HG03575 (cell line): ENCODE data around the gene ADO.

ENCODE experiments used
- ATAC-seq: cut with Tn5 transposase; IDR thresholded peaks from one replicate; pipeline ENCODE4 v1.9.1; 2021; ENCODE audit not compliant: unreplicated experiment, insufficient number of reproducible peaks, low FRiP score; ENCODE audit errors: extremely low read depth

Gene ADO

DNA sequence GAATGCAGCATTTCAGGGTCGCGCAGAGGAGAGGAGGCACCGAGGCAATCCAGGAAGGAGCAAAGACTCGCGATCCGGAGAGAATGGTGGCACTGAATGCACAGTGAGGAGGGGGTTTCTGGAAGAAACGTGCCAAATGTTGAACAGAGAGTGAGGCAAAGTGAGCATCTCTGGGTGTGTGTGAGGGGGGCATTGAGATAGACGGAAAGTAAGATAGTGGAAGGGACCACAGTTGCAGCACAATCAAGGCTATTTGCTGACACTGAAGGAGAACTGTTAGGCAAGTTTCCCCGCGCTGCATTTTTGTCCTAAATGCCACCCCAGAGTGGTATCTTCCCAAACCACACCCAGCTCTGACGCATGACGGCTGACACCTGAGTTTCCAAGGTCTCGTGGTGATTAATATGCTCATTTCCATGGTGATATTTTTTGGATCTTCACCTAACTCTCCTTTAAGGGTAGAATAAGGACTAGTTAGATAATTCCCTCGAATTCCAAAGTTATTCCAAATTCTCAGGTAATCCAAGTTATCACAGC is 14.4 kb upstream of the ADO start:
- ATAC-seq: no peak

DNA sequence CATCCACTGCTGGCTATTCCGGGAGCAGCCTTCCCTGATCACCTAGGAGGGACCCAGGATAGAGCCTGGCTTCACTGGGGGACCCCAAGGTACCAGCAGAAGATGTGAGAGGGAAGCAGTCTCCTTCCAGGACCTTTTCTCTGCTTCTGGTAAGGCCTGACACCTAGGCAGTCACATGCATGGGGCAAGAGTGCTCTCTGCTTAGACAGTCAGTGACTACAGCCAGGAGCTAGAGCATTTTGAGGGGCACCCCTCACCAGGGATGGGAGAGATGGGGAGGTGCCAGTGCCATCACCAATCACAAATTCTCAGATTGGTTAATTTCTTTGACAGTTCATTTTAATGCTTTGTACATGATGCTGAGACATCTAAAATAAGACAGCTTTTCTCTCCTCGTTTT is 13.9 kb upstream of the ADO start:
- ATAC-seq: no peak

DNA sequence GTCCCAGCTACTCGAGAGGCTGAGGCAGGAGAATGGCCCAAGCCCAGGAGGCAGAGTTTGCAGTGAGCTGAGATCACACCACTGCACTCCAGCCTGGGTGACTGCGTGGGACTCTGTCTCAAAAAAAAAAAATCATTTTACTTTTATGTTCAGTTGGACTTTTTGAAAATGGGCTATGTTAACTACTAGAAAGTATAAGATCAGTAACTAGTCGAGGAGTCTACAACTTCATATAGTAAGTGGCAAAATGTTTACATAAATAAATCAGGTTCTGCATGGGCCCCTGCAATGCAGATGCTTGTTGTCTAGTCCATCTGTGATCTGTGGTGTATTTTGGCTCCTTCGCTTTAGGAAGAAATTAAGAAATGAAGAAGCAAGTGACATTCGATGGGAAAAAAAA is 12.3 kb upstream of the ADO start:
- ATAC-seq: no peak

DNA sequence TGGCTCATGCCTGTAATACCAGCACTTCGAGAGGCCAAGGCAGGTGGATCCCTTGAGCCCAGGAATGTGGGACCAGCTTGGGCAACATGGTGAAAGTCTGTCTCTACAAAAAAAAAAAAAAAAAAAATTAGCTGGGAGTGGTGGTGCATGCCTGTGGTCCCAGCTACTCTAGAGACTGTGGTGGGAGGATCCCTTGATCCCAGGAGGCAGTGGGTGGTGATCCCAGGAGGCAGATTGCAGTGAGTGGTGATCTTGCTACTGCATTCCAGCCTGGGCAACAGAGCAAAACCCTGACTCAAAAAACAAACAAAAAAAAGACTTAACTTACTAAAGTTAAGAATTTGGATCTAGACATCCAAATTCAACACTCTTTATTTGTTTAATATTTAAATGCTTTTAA is 10.2 kb upstream of the ADO start:
- ATAC-seq: no peak

DNA sequence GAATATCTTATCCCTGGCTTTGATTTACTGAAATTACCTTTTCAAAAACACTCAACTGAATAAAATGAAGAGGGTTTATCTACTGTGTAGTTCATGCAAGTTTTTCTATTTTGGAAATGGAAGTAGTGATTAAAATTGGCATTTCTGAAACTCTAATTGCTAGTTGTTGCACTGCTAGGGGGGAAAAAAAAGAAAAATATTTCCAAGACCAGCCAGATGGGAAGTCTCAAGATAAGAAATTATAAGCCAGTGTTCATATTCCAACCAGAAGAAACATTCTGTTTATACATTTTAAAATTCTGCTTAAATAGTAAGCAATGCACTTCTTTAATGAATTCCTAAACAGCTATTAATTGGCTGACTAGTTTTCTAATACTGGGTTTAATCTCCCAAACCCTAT is 9.4 kb upstream of the ADO start:
- no peak for ATAC-seq

DNA sequence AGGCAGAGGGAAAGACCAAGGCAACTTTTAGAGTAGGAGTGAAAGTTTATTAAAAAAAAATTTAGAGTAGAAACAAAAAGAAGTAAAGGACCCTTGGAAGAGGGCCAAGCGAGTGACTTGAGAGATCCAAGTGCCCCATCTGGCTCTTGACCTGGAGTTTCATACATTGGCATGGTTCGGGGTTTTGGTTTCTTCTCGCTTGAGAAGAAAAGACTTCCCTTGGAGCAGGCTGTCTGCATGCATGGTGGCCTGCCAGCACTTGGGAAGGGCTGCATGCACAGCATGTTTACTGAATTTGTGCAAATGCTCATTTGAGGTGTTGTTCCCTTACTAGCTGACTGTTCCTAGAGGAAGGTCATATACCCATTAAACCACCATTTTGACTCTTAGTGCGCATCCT is 8.8 kb upstream of the ADO start:
- no peak for ATAC-seq

DNA sequence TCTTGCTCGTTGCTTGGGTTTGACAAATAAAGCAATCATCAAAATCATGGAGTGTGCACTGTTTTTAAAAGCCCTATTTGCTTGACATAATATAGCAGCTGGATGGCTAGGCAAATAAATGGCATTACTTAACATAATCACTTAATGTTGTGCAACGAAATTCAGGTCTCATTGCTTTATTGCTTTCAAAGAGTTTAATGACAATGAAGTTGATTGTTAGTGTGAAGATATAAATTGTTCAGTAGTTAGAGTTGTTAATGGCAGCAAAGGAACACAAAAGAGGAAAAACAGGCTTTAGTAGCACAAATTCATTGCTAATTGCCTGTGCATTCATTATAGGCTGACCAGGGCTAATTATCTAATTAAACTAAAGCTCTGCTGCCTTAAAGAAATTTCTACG is 7.6 kb upstream of the ADO start:
- ATAC-seq: no peak

DNA sequence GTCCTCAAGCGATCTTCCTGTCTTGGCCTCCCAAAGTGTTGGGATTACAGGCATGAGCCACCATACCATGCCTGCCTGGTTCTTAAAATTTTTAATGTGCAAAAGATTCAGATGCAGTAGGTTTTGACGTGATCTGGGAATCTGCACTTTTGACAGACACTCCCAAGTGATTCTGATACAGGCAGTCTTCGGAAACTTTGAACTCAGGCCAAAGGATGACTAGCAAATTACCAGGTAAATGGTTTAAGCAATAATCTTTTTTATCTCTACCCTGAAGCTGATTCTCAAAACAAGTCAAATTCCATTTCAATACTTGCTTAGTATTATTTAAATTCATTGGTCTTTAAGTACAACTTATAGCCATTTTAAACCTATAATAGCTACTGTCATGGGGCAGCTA is 2.6 kb upstream of the ADO start:
- ATAC-seq: no peak

DNA sequence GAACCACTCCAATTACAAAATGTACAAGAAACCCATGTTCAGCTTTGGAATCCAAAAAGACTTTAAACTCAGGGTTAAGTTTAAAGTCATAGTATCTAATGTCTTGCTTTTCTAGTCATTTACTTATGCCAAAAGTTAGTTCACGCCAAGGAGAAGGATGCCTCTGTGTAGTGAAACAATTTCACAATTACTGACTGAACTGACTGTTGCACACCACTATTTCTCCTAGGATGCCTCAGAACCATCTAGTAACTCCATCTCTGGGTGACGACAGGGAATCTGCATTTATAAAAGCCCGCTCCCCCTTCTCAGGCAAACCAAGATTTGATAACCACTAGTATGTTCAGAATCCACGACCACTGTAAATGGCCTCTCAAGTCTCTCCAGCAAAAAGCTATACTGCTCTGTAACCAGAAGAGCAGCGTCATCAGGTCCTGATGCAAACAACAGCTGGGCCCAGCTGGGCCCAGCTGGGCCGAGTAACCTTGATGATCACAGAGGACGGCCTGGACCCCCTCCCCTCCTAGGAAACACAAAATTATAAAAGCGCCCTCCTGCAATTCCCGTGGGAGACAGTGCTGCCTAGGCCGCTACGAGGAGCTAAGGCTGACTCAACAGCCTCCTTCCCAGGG is 680 bp upstream of the ADO start:
- ATAC-seq: no peak

DNA sequence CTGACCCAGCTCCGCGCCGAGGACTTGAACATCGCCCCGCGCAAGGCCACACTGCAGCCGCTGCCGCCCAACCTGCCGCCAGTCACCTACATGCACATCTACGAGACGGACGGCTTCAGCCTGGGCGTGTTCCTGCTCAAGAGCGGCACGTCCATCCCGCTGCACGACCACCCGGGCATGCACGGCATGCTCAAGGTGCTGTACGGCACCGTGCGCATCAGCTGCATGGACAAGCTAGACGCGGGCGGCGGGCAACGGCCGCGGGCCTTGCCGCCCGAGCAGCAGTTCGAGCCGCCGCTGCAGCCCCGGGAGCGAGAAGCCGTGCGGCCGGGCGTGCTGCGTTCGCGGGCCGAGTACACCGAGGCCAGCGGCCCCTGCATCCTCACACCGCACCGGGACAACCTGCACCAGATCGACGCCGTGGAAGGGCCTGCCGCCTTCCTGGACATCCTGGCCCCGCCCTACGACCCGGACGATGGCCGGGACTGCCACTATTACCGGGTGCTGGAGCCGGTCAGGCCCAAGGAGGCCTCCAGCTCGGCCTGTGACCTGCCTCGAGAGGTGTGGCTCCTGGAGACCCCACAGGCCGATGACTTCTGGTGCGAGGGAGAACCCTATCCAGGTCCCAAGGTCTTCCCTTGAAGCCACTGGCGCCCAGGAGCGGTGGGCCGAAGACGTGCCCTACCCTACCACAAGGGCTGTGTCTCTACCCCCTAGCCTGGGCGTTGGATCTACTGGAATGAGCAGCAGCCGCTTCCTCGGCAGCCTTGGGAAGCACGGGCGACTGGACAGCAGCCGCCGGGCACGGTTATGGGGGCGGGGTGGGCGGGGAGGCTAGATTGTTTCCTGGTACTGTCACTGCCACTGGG is 945 bp downstream of the ADO start:
- ATAC-seq: no peak

DNA sequence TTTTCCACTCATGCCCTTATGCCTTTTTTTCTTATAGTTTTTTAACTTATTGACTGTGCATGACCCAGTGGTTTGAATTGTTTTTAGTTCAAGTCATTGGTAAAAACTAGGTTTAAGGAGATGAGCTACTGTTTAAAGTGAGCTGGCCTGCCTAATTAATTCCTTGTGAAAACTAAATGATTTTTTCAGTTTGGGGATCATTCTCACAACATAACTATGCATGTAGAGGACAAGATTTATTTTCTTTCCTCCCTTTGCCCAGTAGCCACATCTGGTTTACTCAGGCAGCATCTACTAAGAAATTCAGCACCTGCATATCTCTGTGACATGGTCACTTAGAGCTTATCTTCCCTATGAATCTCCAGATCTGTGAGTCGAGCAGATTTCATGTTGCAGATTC is 1.7 kb downstream of the ADO start:
- no peak for ATAC-seq

DNA sequence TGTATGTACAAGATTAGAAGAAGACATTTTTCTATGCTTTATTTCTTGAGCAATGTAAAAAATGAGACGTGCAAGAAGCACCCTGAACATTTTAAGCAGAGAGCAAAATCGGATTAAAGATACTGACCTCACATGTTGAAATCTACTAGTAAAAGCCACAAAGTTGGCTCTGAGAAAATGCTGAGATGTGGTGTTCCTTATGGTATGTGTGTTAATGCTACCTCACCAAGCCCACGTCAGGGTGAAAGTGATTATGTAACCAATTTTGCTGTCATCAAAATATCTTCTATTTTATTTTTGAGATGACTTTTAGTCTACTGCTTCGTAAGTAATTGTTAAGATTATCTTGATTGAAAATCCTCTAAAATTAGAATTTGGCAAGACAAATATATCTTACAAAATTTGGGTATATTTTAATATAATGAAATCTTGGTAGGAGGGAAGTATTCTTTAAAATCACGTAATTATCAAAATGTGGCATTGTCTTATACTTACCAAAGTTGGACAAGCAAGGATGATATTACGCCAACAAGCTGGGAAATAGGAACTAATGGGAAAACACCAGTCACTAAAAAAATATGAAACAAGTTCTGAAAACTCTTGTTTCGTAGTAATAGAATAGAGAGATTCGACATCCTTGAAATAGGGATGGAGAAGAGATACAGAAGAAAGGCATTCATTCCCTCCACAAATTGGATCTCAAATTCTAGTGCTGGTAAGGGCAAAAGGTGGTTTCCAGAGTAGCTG is 5.8 kb downstream of the ADO start:
- no peak for ATAC-seq

DNA sequence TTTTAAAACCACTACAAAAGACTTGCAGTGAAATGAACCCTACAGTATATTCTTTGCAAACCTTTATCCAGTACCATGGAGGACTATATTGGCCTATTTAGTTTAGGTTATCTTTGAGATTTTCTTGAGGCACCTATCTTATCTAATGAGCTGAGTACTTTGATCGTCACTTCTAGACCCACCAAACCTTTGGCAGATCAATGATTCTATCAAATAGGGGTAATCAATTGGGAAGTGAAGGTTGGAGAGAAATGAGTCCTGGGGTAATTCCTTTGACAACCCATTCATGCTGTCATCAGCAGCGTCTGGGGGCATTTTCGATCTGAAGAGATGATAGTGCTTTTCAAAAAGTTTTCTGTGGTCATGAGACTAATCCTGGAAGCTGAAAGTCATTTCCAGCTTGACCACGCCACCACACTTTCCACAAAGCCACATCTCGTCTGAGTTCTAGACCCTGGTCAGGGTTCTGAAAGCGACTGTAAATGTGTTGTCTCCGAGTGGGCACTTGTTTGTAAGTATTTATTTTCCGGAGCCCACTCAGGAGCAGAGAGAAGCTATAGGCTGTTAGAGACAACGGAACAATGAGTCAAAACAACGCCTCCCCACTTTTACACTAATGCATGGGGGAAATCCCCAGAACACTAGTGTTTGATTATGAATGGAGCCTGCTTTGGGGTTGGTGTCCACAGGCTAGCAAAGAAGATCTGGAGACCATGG is 6.8 kb downstream of the ADO start:
- ATAC-seq: peak; percentile 40

DNA sequence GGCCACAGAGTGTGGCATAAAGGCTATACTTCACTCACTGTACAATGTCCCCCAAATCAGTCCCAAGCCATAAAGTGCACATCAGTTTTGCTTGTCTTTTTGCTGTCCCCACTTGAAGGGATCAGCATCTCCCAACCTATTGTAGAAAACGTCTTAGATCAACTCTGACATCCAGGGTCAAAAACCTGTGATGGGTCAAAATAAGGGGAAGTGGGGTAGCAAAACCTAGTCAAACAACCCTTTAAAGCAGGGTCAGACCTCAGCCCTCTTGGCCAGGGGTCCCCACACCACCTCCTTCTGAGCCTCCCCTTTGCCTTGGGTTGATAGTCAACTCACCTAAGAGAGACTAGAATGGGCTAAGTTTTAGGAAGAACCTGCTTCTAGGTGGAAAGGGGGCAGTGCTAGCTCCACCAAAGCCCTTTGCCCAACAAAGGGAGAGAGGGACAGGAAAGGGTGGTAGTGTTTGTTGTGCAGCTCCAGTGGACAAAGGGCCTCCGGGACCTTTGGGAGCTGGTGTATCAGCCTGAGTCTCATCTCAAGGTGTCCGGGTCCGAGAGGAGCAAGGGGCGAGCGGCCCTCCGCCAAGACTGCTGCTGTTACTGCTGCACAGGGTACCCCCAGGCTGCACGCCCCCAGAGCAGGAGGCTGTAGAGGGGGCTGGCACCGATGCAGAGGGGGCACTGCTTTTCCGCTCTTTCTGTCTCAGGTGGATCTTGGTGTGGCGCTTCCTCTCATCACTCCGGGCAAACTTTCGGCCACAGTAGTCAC is 8.3 kb downstream of the ADO start:
- no peak for ATAC-seq

DNA sequence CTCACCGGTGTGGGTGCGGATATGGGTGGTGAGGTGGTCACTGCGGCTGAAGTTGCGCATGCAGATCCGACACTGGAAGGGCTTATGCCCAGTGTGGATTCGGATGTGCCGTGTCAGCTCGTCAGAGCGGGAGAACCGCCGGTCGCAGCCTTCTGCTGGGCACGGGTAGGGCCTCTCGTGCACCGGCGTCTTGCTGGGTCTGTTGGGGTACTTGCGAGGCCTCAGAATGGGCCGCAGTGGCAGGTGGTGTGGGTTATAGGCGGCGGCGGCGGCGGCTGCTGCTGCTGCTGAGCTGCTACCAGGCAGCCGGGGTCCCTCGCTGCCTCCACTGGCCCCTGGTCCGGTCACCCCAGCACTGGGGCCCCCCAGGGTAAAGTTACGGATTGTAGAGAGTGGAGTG is 8.9 kb downstream of the ADO start:
- ATAC-seq: no peak

DNA sequence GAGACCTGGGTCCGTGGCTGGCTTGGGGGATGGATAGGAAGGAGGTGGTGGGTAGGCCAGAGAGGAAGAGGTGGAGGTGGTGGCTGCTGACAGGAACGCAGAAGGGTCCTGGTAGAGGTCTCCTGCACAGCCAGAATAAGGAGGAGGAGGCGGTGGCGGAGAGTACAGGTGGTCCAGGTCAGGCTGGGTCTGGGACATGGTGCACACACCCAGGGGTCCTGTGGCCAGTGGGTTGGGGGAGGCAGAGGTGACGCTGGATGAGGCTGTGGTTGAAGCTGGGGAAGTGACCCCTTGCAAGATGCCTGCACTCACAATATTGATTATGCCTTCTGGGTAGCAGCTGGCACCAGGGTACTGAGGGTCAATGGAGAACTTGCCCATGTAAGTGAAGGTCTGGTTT is 9.5 kb downstream of the ADO start:
- no peak for ATAC-seq

DNA sequence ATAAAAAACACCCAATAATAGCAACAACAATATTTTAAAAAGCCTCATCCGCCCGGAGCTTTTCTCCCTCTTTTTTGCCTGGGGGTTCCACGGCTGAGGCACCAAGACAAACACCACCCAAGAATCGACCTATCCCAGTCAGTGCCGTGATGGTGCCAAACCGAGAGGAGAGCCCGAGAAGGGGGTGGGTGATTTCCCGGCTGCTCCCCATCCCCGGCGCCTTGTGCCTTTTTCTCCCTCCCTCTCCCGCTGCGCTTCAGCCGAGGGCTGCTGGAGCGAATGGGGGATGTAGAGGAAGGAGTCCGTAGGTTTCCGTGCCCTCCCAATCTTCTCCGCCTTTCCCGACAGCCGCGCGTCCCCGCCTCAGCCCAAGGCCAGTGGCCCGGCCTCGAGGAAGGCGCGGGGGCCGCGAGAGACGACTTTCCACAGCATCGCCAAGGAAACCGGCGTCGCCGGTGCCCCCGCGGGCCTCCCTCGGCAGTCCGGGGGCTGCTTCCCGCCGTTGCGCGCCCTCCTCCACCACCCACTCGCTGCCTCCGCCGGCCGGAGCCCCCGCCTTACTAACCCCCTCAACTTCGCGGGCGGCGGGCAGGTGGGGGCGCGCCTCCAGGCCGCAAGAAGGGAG is 10.3 kb downstream of the ADO start:
- ATAC-seq: no peak

DNA sequence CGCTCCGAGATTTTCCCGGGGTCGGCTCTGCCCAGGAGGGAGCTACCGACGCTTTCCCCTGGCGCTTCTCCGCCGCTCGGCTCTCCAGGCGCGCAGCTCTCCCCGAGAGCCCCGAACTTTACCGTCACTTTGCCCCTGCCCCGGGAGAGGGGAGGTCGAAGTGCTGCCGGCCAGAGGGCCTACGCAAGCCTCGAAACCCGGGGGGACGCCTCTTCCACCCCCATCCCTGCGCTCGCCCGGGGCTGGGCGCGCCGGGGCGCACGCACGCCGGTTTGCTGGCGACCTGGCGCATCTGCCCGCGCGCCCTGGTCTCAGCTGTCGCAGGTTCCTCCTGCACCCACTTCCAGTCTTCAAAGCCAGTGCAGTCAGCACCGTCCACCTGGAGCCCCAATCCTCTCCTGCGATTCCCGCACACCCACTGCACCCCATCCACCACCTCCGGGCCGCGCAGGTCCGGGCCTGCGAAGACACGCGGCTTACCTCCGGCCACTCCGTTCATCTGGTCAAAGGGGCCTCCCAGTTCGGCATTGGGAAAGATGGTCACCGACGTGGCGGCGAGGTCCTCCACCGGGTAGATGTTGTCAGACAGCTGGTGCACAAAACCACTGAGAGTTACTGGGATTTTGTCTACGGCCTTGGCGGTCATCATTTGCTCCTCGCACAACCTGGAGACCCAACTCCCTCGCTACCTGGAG is 11.0 kb downstream of the ADO start:
- ATAC-seq: no peak
